Activated naive CD8-positive, alpha-beta T cell treated with anti-CD3 and anti-CD28 coated beads, Interleukin-2, amount 10 ng/mL, durations not matched to agents 7 days and 5 days (primary cell): ENCODE measurements around the gene FXR2. TPM values are rescaled to one million over a fixed set of nuclear protein-coding genes. Genes with fewer than 3 reads are reported as not detected.
A peak's percentile ranks its signal among the peaks of the same experiment; 100 is the strongest.
"Not testable (repeated sequence)": the region's sequence is repeated elsewhere in the genome, so short reads cannot be mapped to it uniquely, and the experiment has no call there.

Experiments used
- ATAC-seq: fragments of 150-1000 bp; cut with Tn5 transposase; one replicate; pipeline ENCODE4 v1.10.0; 2021; ENCODE audit warnings: low read depth, moderate library complexity
- POLR2A ChIA-PET: fragments of 350-600 bp; sonication (Branson Sonifier 250); formaldehyde crosslinking; loops from one replicate; lab custom pipeline; 2021; ENCODE audit warnings: antibody characterized with exemption; lab: Charles Lee
- DNase-seq: peaks from one replicate; pipeline ENCODE4 v3.0.0; 2021
- H3K27ac Mint-ChIP-seq: one replicate; pipeline ENCODE4 v1.8.0; 2022; ENCODE audit warnings: mild to moderate bottlenecking, mixed read lengths
- H3K27me3 Mint-ChIP-seq: one replicate; pipeline ENCODE4 v1.8.0; 2022; ENCODE audit warnings: mild to moderate bottlenecking, moderate library complexity, mixed read lengths
- H3K36me3 Mint-ChIP-seq: one replicate; pipeline ENCODE4 v1.8.0; 2021; ENCODE audit warnings: mild to moderate bottlenecking, mixed read lengths
- H3K4me1 Mint-ChIP-seq: one replicate; pipeline ENCODE4 v1.8.0; 2021; ENCODE audit warnings: mixed read lengths
- H3K4me3 Mint-ChIP-seq: one replicate; pipeline ENCODE4 v1.8.0; 2022; ENCODE audit warnings: mild to moderate bottlenecking, moderate library complexity, mixed read lengths
- H3K9me3 Mint-ChIP-seq: one replicate; pipeline ENCODE4 v1.8.0; 2021; ENCODE audit warnings: mixed read lengths
- total RNA-seq, 2 experiments: library from RNA; stranded (reverse); gene quantifications; one replicate each; pipeline ENCODE4 v1.2.3, GENCODE V29; 2021

Gene FXR2
- total RNA-seq, 2 experiments from 2014 or later, result 37.7 to 38.2 TPM

DNA sequence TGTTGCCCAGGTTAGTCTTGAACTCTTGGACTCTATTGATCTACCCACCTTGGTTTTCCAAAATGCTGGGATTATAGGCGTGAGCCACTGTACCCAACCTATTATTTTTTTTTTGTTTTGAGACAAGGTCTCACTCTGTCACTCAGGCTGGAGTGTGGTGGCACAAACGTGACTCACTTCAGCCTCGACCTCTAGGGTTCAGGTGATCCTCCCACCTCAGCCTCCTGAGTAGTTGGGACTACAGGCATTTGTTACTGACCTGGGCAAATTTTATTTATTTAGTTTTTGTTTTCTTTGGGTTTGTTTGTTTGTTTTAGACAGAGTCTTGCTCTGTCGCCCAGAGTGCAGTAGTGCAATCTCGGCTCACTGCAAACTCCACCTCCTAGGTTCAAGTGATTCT, 9.0 kb upstream of the FXR2 start:
- Mint-ChIP-seq H3K4me1 (peaks cover 12% of the 10 kb centered on the region), H3K27me3 (peaks cover 2% of the 10 kb centered on the region), H3K9me3 (no peaks in the 10 kb centered on the region), H3K36me3 (peaks cover 3% of the 10 kb centered on the region), H3K4me3 (no peak overlapping the region), H3K27ac (no peak overlapping the region)
- no peak for ATAC-seq
- no peak for DNase-seq
- POLR2A ChIA-PET, result interaction anchor here (1.4 kb wide), 1 partner anchor 63 kb away, joined by 3 read pairs; no protein-coding TSS in a partner anchor

GRCh38 chr17:7620835-7621234, 6.1 kb upstream of the FXR2 start:
- no peak overlapping the region for H3K27ac Mint-ChIP-seq
- H3K9me3 Mint-ChIP-seq, result no peaks in the 10 kb centered on the region
- ATAC-seq, result no peak
- DNase-seq, result no peak
- POLR2A ChIA-PET, result no interaction called here
- no peak overlapping the region for H3K4me3 Mint-ChIP-seq
- no peaks in the 10 kb centered on the region for H3K4me1 Mint-ChIP-seq
- H3K27me3 Mint-ChIP-seq, result peaks cover 2% of the 10 kb centered on the region
- H3K36me3 Mint-ChIP-seq, result no peaks in the 10 kb centered on the region

GRCh38 chr17:7618608-7619007, 3.9 kb upstream of the FXR2 start:
- ATAC-seq (no peak), DNase-seq (no peak)
- H3K4me1 Mint-ChIP-seq, result peaks cover 4% of the 10 kb centered on the region
- H3K36me3 Mint-ChIP-seq, result no peaks in the 10 kb centered on the region
- no peaks in the 10 kb centered on the region for H3K9me3 Mint-ChIP-seq
- no peak overlapping the region for H3K4me3 Mint-ChIP-seq
- POLR2A ChIA-PET, result interaction anchor here (1.9 kb wide), 1 partner anchor 9 kb away, joined by 5 read pairs; the partner anchor contains the start of gene SAT2
- H3K27ac Mint-ChIP-seq, result no peak overlapping the region
- H3K27me3 Mint-ChIP-seq, result peaks cover 2% of the 10 kb centered on the region

DNA sequence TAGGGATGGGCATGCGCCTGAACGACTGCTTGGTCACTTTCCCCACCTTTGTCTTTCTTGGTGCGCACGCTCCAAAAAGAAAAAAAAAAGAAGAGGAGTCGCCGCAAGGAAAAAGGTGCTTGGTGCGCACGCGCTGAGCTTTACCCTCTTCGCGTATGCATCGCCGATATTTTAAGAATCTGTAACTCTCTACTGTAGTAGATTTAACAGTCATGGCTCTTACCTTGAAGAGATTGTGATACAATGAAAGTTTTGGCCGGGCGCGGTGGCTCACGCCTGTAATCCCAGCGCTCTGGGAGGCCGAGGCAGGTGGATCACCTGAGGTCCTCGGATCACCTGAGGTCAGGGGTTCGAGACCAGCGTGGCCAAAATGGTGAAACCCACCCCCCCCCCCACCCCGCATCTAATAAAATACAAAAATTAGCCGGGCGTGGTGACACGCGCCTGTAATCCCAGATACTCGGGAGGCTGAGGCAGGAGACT, 609 bp upstream of the FXR2 start:
- ATAC-seq, result no peak
- Mint-ChIP-seq H3K4me3 (peak overlapping the region; percentile 86), H3K27me3 (no peaks in the 10 kb centered on the region), H3K4me1 (peaks cover 24% of the 10 kb centered on the region), H3K36me3 (peaks cover 1% of the 10 kb centered on the region), H3K9me3 (no peaks in the 10 kb centered on the region), H3K27ac (peak overlapping the region; percentile 95)
- POLR2A ChIA-PET, result interaction anchor here (0.8 to 2.7 kb wide), 17 partner anchors 12 to 179 kb away, joined by 3 to 22 read pairs (median 4); partner anchors contain the start of genes ATP1B2, CD68, DNAH2 and MPDU1
- no peak for DNase-seq

- Mint-ChIP-seq H3K4me3 (peak overlapping the region; percentile 91), H3K27me3 (no peaks in the 10 kb centered on the region), H3K4me1 (peaks cover 28% of the 10 kb centered on the region), H3K36me3 (peaks cover 1% of the 10 kb centered on the region), H3K9me3 (no peaks in the 10 kb centered on the region), H3K27ac (peak overlapping the region; percentile 88)
- POLR2A ChIA-PET, result interaction anchor here (0.6 to 2.7 kb wide), 14 partner anchors 13 to 129 kb away, joined by 3 to 22 read pairs (median 5); partner anchors contain the start of genes ATP1B2, CD68, DNAH2 and MPDU1
- DNase-seq (no peak), ATAC-seq (no peak)
These were observed 800 bp downstream of the FXR2 start for GRCh38 chr17:7613769-7614424.

DNA sequence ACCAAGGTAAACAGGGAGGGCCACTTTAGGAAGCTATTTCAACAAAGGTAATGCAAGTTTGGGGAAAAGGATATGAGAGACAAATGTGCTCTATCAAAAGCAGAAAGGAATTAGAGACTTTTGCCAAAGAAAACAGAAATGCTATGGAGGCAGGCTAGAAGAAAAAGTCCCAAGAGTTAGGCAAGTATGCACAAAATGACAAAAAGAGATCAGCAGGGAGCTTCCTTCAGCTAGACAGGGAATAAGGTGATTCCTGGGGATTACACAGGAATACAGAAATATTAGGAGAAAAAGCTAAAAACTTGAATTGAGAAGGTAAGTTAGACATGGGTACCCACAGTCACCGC, 2.4 kb downstream of the FXR2 start:
- Mint-ChIP-seq H3K27me3 (no peaks in the 10 kb centered on the region), H3K9me3 (no peaks in the 10 kb centered on the region), H3K4me1 (peaks cover 28% of the 10 kb centered on the region), H3K4me3 (no peak overlapping the region), H3K36me3 (peaks cover 1% of the 10 kb centered on the region), H3K27ac (no peak overlapping the region)
- no peak for DNase-seq
- ATAC-seq, result no peak
- POLR2A ChIA-PET, result interaction anchor here (0.5 kb wide), 1 partner anchor 36 kb away, joined by 3 read pairs; no protein-coding TSS in a partner anchor

GRCh38 chr17:7611635-7612293, 2.9 kb downstream of the FXR2 start:
- ATAC-seq (no peak), DNase-seq (no peak)
- H3K4me1 Mint-ChIP-seq, result peaks cover 28% of the 10 kb centered on the region
- H3K27me3 Mint-ChIP-seq, result no peaks in the 10 kb centered on the region
- H3K27ac Mint-ChIP-seq, result no peak overlapping the region
- POLR2A ChIA-PET, result interaction anchor here (0.5 to 0.6 kb wide), 2 partner anchors 37 to 75 kb away, joined by 3 read pairs; partner anchors contain the start of gene TP53
- H3K4me3 Mint-ChIP-seq, result peak overlapping the region; percentile 28
- peaks cover 1% of the 10 kb centered on the region for H3K36me3 Mint-ChIP-seq
- no peaks in the 10 kb centered on the region for H3K9me3 Mint-ChIP-seq

- Mint-ChIP-seq H3K4me1 (peaks cover 28% of the 10 kb centered on the region), H3K27ac (no peak overlapping the region), H3K9me3 (no peaks in the 10 kb centered on the region), H3K36me3 (peaks cover 4% of the 10 kb centered on the region), H3K27me3 (no peaks in the 10 kb centered on the region), H3K4me3 (no peak overlapping the region)
- ATAC-seq (no peak), DNase-seq (no peak)
- POLR2A ChIA-PET, result no interaction called here
These were observed 4.1 kb downstream of the FXR2 start for GRCh38 chr17:7610641-7611040.

- Mint-ChIP-seq H3K36me3 (peaks cover 16% of the 10 kb centered on the region), H3K27ac (no peak overlapping the region), H3K4me1 (peaks cover 8% of the 10 kb centered on the region), H3K27me3 (no peaks in the 10 kb centered on the region), H3K9me3 (no peaks in the 10 kb centered on the region), H3K4me3 (no peak overlapping the region)
- DNase-seq, result no peak
- no peak for ATAC-seq
- POLR2A ChIA-PET, result no interaction called here
These were observed 8.4 kb downstream of the FXR2 start for GRCh38 chr17:7606280-7606679.

- POLR2A ChIA-PET, DNase-seq, H3K27ac Mint-ChIP-seq, H3K4me3 Mint-ChIP-seq, H3K4me1 Mint-ChIP-seq, ATAC-seq, H3K9me3 Mint-ChIP-seq, H3K27me3 Mint-ChIP-seq: not testable (repeated sequence)
- peaks cover 29% of the 10 kb centered on the region for H3K36me3 Mint-ChIP-seq
These were observed 17.1 kb downstream of the FXR2 start for GRCh38 chr17:7597561-7597960.

GRCh38 chr17:7593296-7593695, 21.4 kb downstream of the FXR2 start:
- DNase-seq (no peak), ATAC-seq (no peak)
- POLR2A ChIA-PET, result no interaction called here
- Mint-ChIP-seq H3K9me3 (no peaks in the 10 kb centered on the region), H3K27ac (no peak overlapping the region), H3K4me1 (no peaks in the 10 kb centered on the region), H3K27me3 (no peaks in the 10 kb centered on the region), H3K4me3 (no peak overlapping the region), H3K36me3 (peaks cover 21% of the 10 kb centered on the region)

DNA sequence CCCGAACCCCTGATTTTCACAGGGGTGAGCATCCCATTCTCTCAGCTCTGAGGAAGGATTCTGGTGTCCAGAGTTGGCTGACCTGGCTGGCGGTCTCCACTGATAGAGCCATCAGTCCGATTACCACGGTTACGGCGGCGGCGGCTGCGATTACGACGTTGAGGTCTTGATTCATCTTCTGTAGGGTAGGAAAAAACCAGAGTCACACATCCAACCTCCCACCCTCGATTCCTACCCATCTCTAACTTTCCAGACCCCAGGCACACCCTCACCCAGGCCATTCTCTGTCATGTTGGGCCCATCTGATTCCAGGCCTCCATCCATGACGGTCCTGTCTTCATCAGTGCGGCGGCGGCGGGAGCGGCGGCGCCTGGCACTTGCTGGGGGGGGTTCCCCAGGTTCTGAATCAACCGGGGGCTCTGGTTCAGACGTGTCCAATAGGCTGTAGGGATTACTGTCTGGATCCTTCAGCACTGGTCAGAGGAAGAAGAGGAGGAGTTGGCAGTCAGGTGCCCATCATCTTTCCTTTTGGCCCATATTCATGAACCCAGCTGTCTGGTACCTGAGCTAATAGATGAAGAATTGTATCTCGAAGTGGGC, 22.2 kb downstream of the FXR2 start:
- DNase-seq, result no peak
- H3K9me3 Mint-ChIP-seq, result no peaks in the 10 kb centered on the region
- H3K4me3 Mint-ChIP-seq, result no peak overlapping the region
- H3K27me3 Mint-ChIP-seq, result no peaks in the 10 kb centered on the region
- H3K4me1 Mint-ChIP-seq, result no peaks in the 10 kb centered on the region
- POLR2A ChIA-PET, result no interaction called here
- H3K27ac Mint-ChIP-seq, result no peak overlapping the region
- H3K36me3 Mint-ChIP-seq, result peaks cover 21% of the 10 kb centered on the region
- ATAC-seq, result no peak

DNA sequence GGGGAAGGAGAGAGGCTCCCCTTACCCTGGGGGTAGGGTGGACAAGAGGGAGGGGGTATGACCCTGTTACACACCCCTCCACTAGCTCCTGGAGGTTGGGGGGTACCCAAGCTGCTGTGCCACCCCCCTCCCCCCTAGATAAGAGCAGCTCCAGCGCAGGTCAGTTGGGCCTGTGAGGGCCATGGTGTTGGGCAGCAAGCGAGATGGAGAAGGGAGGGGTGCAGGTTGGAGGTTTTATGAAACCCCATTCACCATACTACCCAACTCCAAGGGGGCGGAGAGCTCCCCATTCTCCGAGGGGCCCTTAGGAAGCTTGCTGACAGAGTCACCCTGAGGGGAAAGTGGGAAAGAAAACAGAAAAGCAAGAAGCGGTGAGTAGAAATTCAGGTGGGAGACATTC, 23.1 kb downstream of the FXR2 start:
- no peaks in the 10 kb centered on the region for H3K27me3 Mint-ChIP-seq
- H3K27ac Mint-ChIP-seq, result no peak overlapping the region
- DNase-seq (no peak), ATAC-seq (no peak)
- no peak overlapping the region for H3K4me3 Mint-ChIP-seq
- H3K4me1 Mint-ChIP-seq, result peaks cover 3% of the 10 kb centered on the region
- H3K9me3 Mint-ChIP-seq, result no peaks in the 10 kb centered on the region
- POLR2A ChIA-PET, result interaction anchor here (1.7 kb wide), 1 partner anchor 16 kb away, joined by 4 read pairs; no protein-coding TSS in a partner anchor
- peaks cover 21% of the 10 kb centered on the region for H3K36me3 Mint-ChIP-seq
